ENCODE measurements around the gene GPR32. TPM values are rescaled to one million over a fixed set of nuclear protein-coding genes. Genes with fewer than 3 reads are reported as not detected.

GPR32 gene
- total RNA-seq, 3 donors from 2014 or later (not counting 1 experiment from before 2014, with no cell fraction given), result not detected

- intact Hi-C loops (cut with micrococcal nuclease), result no loop called here
- no peaks in the 10 kb centered on the region for H3K4me1 ChIP-seq (ENCODE audit: control insufficient read depth, insufficient read depth, low read length)
- 89% methylated on average over 9 of the region's 9 CpGs for WGBS (ENCODE audit: insufficient coverage)
- Mint-ChIP-seq H3K36me3 (no peaks in the 10 kb centered on the region), H3K4me3 (no peak overlapping the region), H3K9me3 (no peaks in the 10 kb centered on the region), H3K4me1 (peaks cover 0 to 2% of the 10 kb centered on the region in 2 donors), H3K27me3 (ENCODE audit: low read depth in 2 of 2) (peaks cover 0 to under 1% of the 10 kb centered on the region in 2 donors), H3K27ac (no peak overlapping the region)
- no peaks in the 10 kb centered on the region for H3K9me3 ChIP-seq (ENCODE audit: control insufficient read depth, insufficient read depth, low read length)
- TF ChIP-seq CTCF (IDR thresholded peaks at IDR 0.05), result no peak
- H3K4me3 ChIP-seq (ENCODE audit: low read length), result no peak overlapping the region
- DNase-seq (no peak), ATAC-seq (no peak)
- no peaks in the 10 kb centered on the region for H3K27me3 ChIP-seq (ENCODE audit: control insufficient read depth, insufficient read depth, low read length)
- peaks cover 25% of the 10 kb centered on the region for H3K36me3 ChIP-seq (ENCODE audit: control insufficient read depth, insufficient read depth, low read length)
- no peak overlapping the region for H3K27ac ChIP-seq (ENCODE audit: low read length)
Observed at GRCh38 chr19:50796128-50796633, 25.9 kb downstream of the GPR32 start.

DNA sequence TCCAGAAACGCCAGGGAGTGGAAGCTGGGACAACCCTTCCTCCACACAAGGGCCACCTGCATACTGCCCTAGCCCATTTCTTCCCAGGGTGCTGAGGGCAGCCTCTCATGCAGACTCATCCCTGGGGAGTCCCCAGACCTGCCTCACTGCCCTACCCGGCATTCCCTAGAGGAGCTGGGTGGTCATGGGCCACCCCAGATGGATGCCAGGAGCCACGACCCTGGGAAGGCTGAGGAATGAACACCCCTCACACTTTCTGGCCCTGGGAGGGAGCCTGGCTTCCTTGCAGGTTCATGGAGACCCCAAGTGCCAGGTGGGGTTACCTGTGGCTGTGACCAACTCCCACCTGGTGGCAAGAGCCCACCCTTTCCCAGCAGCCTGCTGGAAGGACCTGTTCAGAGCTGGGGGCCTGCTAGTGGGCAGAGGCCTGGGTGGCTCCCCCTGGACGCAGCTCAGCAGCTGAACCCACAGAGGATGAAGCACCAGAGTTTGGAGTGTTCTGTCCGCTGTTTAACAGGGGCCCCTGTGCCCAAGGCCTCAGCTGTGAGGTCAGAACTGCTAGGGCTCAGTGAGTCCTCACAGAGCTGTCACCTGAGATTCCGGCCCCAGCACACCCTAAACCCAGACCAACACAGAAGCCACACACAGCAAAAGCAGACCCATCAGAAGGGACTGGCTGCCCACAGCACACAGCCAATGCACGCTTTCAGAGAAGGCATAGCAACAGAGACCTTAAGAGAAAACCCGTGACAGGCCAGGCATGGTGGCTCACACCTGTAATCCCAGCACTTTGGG lies 26.6 kb downstream of the GPR32 start:
- Histone ChIP-seq H3K27ac (ENCODE audit: low read length) (no peak overlapping the region), H3K9me3 (ENCODE audit: control insufficient read depth, insufficient read depth, low read length) (no peaks in the 10 kb centered on the region), H3K4me3 (ENCODE audit: low read length) (no peak overlapping the region), H3K4me1 (ENCODE audit: control insufficient read depth, insufficient read depth, low read length) (no peaks in the 10 kb centered on the region), H3K36me3 (ENCODE audit: control insufficient read depth, insufficient read depth, low read length) (peaks cover 26% of the 10 kb centered on the region), H3K27me3 (ENCODE audit: control insufficient read depth, insufficient read depth, low read length) (no peaks in the 10 kb centered on the region)
- DNase-seq (no peak), ATAC-seq (no peak)
- Mint-ChIP-seq H3K36me3 (no peaks in the 10 kb centered on the region), H3K4me3 (no peak overlapping the region), H3K27me3 (ENCODE audit: low read depth in 2 of 2) (no peaks in the 10 kb centered on the region), H3K27ac (no peak overlapping the region), H3K4me1 (no peaks in the 10 kb centered on the region), H3K9me3 (no peaks in the 10 kb centered on the region)
- no peak for TF ChIP-seq CTCF (IDR thresholded peaks at IDR 0.05)
- 91% methylated on average over 8 of the region's 8 CpGs for WGBS (ENCODE audit: insufficient coverage)
- intact Hi-C loops (cut with micrococcal nuclease), result no loop called here

- H3K36me3 ChIP-seq (ENCODE audit: control insufficient read depth, insufficient read depth, low read length), result peaks cover 26% of the 10 kb centered on the region
Observed at GRCh38 chr19:50797429-50797780, 27.1 kb downstream of the GPR32 start.

More at GRCh38 chr19:50797429-50797780, 27.1 kb downstream of the GPR32 start:
- Histone ChIP-seq H3K27me3 (ENCODE audit: control insufficient read depth, insufficient read depth, low read length) (no peaks in the 10 kb centered on the region), H3K4me3 (ENCODE audit: low read length) (no peak overlapping the region), H3K9me3 (ENCODE audit: control insufficient read depth, insufficient read depth, low read length) (no peaks in the 10 kb centered on the region), H3K4me1 (ENCODE audit: control insufficient read depth, insufficient read depth, low read length) (no peaks in the 10 kb centered on the region), H3K27ac (ENCODE audit: low read length) (no peak overlapping the region)
- no peaks in the 10 kb centered on the region for H3K27me3 Mint-ChIP-seq (ENCODE audit: low read depth in 2 of 2)
- H3K36me3 Mint-ChIP-seq, result no peaks in the 10 kb centered on the region
- H3K4me3 Mint-ChIP-seq, result no peak overlapping the region
- DNase-seq (no peak), ATAC-seq (no peak)
- H3K9me3 Mint-ChIP-seq, result no peaks in the 10 kb centered on the region
- peaks cover 0 to 6% of the 10 kb centered on the region in 2 donors for H3K4me1 Mint-ChIP-seq
- WGBS (ENCODE audit: insufficient coverage), result 92% methylated on average over 7 of the region's 7 CpGs
- TF ChIP-seq CTCF (IDR thresholded peaks at IDR 0.05), result no peak
- no peak overlapping the region for H3K27ac Mint-ChIP-seq
- intact Hi-C loops (cut with micrococcal nuclease), result no loop called here

All from natural killer cell (primary cell).